ENCODE data around the gene HIP1. TPM values are rescaled to one million over a fixed set of nuclear protein-coding genes. Genes with fewer than 3 reads are reported as not detected.
A peak's percentile ranks its signal among the peaks of the same experiment; 100 is the strongest.
"Not testable (repeated sequence)": the region's sequence is repeated elsewhere in the genome, so short reads cannot be mapped to it uniquely, and the experiment has no call there.

The HIP1 gene
- total RNA-seq, 1 donor, result 21.2 TPM

GRCh38 chr7:75559355-75559975 is 179.3 kb downstream of the HIP1 start:
- TF ChIP-seq, protein P1, sequence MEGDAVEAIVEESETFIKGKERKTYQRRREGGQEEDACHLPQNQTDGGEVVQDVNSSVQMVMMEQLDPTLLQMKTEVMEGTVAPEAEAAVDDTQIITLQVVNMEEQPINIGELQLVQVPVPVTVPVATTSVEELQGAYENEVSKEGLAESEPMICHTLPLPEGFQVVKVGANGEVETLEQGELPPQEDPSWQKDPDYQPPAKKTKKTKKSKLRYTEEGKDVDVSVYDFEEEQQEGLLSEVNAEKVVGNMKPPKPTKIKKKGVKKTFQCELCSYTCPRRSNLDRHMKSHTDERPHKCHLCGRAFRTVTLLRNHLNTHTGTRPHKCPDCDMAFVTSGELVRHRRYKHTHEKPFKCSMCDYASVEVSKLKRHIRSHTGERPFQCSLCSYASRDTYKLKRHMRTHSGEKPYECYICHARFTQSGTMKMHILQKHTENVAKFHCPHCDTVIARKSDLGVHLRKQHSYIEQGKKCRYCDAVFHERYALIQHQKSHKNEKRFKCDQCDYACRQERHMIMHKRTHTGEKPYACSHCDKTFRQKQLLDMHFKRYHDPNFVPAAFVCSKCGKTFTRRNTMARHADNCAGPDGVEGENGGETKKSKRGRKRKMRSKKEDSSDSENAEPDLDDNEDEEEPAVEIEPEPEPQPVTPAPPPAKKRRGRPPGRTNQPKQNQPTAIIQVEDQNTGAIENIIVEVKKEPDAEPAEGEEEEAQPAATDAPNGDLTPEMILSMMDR (IDR thresholded peaks at IDR 0.05; ENCODE audit: insufficient read depth, low read depth, low read length), result no peak
- DNase-seq (ENCODE audit: low read depth), result peak; percentile 81

GRCh38 chr7:75556835-75557234 is 181.9 kb downstream of the HIP1 start:
- DNase-seq (ENCODE audit: low read depth); H3K4me3 ChIP-seq (ENCODE audit: low read depth, low read length): not testable (repeated sequence)

More at GRCh38 chr7:75559355-75559975, 179.3 kb downstream of the HIP1 start:
- H3K4me3 ChIP-seq (ENCODE audit: low read depth, low read length), result no peak overlapping the region

DNA sequence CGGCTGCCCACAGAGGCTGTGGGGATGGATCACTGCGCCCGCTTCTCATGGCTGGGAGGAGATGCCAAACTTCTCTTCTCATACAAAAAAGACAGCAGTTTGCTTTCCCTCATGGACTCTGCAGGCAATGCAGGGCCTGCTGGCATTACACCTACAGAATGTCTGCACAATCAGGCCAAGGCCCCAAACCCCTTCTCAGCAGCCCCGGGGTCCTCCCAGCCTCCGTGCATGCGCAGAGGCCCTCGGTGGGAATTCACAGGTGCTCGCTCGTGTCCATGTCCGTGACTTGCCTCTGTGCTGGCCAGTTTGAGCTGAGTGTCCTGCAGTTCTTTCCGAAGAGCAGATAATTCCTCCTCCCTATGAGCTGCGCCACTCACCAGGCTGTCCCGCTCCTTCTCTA is 183.0 kb downstream of the HIP1 start:
- DNase-seq (ENCODE audit: low read depth), result no peak
- no peak overlapping the region for H3K4me3 ChIP-seq (ENCODE audit: low read depth, low read length)
- TF ChIP-seq, protein P1 (IDR thresholded peaks at IDR 0.05; ENCODE audit: insufficient read depth, low read depth, low read length), result no peak

DNA sequence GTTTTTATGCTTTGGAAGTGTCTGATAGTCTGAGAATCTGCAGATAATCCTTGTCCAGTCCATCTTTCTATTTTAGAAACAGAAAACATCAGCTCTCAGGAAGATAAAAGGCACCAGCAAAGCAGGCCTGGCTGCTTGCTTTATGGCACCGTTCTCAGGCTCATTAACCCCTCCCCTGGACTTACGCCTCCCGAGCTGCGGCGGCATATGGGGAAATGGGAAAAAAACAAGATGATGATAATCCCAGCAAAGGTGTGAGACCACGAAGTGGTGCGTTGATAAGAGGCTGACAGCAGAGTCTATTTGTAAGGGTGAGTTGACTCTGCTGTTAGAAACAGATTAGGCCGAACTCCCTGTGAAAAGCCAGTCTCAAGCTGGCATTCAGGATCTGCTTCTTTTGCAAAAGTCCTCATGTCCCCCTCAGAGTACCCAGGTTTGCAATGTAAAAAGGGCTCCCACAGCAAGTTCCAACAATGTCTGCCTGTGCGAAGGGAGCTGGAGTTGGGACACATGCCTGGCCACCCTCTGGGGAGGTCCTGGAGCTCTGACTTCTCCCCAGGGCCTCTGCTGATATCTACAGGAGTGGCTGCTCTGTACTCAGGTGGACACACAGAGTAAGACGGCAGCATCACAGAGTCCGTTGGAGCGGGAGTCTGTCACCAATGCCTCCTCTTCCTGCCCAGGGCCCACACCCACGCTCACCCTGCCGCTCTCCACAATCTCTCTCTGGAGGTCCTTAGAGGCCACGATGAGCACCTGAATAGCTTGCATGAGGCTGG is 192.3 kb downstream of the HIP1 start:
- no peak for DNase-seq (ENCODE audit: low read depth)
- TF ChIP-seq, protein P1 (IDR thresholded peaks at IDR 0.05; ENCODE audit: insufficient read depth, low read depth, low read length), result no peak
- H3K4me3 ChIP-seq (ENCODE audit: low read depth, low read length), result no peak overlapping the region

GRCh38 chr7:75537731-75538130 is 201.0 kb downstream of the HIP1 start:
- no peak for DNase-seq (ENCODE audit: low read depth)
- TF ChIP-seq, protein P1 (IDR thresholded peaks at IDR 0.05; ENCODE audit: insufficient read depth, low read depth, low read length), result no peak
- no peak overlapping the region for H3K4me3 ChIP-seq (ENCODE audit: low read depth, low read length)

- no peak for DNase-seq (ENCODE audit: low read depth)
- no peak overlapping the region for H3K4me3 ChIP-seq (ENCODE audit: low read depth, low read length)
- TF ChIP-seq, protein P1 (IDR thresholded peaks at IDR 0.05; ENCODE audit: insufficient read depth, low read depth, low read length), result no peak
Observed at GRCh38 chr7:75536940-75537538, 201.7 kb downstream of the HIP1 start.

GRCh38 chr7:75536491-75536890 is 202.2 kb downstream of the HIP1 start:
- H3K4me3 ChIP-seq (ENCODE audit: low read depth, low read length), result no peak overlapping the region
- TF ChIP-seq, protein P1 (IDR thresholded peaks at IDR 0.05; ENCODE audit: insufficient read depth, low read depth, low read length), result no peak
- no peak for DNase-seq (ENCODE audit: low read depth)

Measured in fibroblast of villous mesenchyme (primary cell).